Left forelimb (tissue), 1 donor: Measurements from ENCODE around the gene TEKTIP1.

ENCODE experiments used
- DNase-seq: peaks from one replicate; pipeline ENCODE4 v3.0.0-alpha.2; 2018; ENCODE audit warnings: low spot score

Gene TEKTIP1

DNA sequence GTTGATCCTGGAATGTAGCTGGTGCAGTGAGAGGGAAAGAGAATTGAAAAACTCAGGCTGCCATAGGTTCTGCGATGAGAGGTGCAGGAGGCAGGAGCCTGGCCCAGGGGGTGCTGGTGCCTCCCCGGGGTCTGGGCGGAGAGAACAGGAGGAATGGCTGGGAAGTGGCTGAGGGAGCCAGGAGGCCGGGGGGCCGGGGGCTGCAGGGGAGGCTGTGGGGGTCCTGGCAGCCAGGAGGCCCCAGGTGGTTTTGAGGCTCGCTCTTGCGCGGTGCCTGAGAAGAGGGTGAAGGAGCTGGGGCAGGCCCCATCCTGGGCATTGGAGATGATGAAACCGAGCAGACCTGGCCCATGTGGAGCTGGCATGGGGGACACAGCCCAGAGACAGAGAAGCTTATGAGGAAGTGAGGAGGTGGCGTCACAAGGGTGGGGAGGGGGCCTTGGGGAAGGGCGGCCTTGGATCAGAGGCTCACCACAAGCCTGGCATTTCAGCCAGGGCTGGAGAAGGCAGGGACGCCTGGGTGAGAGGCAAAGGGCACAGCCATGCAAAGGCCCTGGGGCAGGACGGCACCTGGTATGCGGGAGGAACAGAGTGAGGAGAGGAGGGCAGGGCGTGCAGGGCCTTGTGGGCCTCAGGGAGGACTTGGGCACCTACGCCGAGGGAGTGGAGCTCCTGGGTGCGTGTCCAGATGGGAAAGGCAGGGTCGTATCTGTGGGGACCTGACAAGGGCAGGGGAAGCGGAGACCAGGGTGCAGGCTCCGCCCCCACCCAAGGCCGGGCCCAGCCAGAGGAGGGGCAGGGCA is 1.3 kb upstream of the TEKTIP1 start:
- no peak for DNase-seq

- DNase-seq = no peak
Measured at GRCh38 chr19:3538258-3538929, 580 bp upstream of the TEKTIP1 start.

DNA sequence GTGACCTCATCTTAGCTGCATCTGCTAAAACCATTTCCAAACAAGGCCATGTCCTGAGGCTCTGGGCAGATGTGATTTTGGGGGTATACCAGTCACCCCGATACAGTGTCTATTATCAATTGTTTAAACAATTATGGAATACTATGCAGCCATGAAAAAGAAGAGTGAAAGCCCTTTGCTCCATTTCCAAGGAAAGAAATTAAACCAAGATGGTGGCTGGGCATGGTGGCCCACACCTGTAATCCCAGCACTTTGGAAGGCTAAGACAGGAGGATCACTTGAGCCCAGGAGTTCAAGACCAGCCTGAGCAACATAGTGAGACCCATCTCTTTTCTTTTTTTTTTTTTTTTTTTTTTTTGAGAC is 763 bp downstream of the TEKTIP1 start:
- no peak for DNase-seq

GRCh38 chr19:3543150-3544057 is 4.4 kb downstream of the TEKTIP1 start:
- DNase-seq = no peak

DNA sequence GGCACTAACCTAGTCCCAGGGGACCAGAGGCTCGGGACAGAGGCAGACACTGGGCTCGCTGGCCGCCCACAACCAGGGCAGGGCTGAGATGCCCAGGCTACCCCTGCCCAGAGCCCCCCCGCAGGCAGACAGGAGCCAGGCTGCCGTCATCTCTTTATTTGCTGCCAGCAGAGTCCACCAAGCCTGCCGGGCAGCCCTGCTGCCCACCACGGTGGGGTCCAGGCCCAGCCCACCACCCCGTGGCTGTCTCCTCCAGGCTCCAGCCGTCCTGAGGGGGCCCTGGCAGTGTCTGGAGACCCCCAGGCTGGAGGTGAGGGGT is 5.0 kb downstream of the TEKTIP1 start:
- DNase-seq = no peak

DNA sequence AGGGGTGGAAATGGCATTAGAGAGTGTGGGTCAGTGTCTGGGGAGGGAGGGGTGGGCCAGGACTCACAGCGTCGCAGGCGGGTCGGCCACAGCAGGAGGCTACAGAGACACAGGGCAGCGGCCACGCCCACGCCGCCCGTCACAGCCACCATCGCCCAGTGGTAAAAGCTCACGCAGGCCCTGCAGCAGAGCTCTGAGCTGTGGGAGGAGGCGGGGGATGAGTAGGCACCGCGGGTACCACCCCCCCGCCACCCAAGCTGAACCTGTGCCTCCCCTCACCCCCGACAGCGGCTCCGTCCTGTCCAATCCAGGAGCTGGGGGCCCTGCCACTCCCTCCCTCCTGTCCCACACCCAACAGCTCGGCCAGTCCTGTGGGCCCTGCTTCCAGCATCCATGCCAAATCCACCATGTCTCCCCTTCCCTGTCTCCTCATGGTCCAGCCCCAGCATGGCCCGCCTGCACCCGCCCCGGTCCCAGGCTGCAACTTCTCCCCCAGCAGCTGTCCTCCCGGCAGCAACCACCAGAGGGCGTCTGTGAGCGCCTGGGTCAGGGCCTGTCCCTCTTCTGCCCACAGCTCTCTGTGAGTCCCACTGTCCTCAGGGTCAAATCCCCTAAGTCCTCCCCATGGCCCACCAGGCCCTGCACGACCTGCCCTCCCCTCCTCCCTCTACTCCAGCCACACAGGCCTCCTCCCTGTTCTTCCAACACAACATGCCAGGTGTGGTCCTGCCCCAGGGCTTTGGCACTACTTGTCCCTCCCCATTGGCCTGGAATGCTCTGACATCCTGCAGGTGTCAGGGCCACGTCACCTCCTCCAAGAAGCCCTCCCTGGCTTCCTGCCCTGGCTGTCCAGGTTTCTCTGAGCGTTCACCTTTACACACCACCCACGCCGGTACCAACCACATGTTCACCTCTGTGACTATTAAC is 6.0 kb downstream of the TEKTIP1 start:
- DNase-seq = no peak

GRCh38 chr19:3545669-3546034 is 6.7 kb downstream of the TEKTIP1 start:
- DNase-seq = no peak

DNA sequence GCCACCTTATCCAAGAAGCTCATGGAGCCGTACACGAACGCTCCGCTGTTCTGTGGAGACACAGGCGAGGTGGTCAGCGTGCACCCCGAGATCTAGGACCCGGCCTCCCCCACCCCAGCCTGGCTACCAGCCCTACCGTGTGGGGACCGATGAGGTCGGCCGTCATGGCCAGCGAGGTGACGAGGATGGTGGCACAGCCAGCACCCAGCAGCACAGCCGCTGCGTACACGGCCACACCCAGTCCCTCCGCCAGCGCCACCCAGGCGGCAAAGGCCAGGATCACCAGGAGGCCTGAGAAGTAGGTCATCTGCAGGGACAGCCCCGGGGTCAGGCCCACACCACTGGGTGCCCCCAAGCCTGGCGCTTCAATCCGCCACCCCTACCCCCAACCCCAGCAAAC is 7.1 kb downstream of the TEKTIP1 start:
- no peak for DNase-seq

DNA sequence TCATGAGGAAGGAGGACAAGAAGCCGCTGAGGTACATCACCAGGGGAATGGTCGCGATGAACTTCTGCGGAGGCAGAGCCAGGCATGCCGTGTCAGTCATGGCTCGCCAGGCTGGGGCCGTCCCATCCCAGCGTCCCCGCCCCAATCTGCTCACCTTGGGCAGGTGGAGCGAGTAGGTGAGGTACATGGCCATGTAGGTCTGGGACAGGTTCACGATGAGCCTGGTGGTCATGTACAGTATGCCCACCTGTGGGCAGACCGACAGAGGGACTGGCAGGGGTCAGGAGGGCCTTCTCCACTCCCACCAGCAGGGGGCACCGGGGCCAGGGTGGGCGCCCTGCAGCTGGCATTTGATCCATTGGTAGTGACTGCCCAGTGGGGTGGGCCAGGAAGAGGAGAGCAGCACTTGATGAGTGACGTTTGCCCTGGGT is 8.3 kb downstream of the TEKTIP1 start:
- no peak for DNase-seq

DNA sequence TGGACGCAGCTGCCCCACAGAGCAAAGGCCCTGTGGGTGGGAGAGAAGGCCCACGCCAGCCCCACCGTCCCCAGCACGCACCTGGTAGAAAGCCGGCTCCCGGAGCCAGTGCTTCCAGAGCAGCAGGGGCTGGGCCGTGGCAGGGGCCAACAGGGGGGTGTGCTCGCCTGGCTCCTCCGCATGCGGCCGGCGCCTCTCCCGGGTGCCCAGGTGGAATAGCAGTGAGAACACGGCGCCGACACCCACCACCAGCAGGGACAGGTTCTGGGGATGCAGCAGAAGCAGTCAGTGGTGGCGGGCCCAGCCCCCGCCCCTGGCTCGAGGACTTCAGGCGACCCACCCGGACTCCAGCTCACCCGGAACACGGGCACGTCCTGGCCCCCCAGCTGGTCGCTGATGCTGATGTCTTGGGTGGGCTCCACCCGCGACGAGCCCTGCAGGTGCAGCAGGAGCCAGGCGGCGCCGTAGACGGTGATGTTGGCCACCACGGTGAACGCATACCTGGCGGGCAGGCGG is 8.9 kb downstream of the TEKTIP1 start:
- no peak for DNase-seq

GRCh38 chr19:3548606-3549005 is 9.6 kb downstream of the TEKTIP1 start:
- no peak for DNase-seq

DNA sequence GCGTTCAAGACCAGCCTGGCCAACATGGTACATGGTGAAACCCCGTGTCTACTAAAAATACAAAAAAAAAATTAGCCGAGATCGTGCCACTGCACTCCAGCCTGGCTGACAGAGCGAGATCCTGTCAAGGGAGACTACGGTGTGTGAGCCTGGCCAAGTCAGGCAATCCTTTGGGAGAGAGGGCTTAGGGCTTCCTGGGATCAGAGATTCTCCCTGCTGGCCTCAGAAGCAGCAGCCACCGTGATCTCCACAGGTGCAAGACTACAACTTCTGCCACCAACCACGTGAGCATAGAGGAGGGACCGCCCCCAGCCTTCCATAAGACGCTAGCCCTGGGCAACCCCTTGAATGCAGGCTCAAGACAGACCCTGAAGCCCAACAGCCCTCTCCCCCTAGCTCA is 10.8 kb downstream of the TEKTIP1 start:
- DNase-seq = no peak

- no peak for DNase-seq
Measured at GRCh38 chr19:3550947-3551791, 12.2 kb downstream of the TEKTIP1 start.

- DNase-seq = no peak
Measured at GRCh38 chr19:3551792-3552095, 12.8 kb downstream of the TEKTIP1 start.

- DNase-seq = no peak
Measured at GRCh38 chr19:3554254-3555083, 15.5 kb downstream of the TEKTIP1 start.

DNA sequence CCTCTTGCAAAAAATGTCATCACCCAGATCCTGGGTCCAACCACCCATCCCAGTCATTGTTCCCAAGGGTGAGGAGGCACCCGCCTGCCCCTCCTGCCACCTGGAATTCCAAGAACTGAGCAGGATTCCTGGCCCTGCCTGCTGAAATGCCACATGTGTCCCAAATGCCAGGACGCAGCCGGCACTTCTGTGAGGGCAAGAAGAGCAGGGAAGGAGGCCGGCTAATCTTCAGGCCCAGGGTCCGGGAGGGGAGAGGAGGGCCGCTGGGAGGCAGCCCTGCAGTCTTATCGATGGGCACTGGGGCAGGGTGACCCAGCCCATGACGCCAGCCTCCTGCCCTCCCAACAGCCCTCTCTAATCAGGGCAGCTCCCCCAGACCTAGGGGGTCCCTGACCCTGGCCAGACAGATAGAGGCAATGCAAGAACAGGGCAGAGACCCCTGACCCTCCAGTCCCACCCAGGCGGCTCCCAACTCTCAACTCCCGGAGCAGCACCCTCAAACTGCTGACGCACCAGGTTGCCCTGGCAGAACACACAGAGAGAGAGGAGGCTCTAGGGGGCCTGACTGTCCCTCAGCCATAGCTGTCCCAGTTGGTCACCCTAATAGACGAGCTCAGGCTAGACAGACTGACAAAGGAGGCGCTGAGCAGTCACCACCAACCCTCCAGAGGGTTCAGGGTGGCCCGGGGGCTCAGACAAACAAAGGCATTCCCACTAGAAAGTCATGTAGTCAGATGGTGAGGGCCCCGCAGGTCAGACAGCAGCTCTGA is 16.9 kb downstream of the TEKTIP1 start:
- no peak for DNase-seq

DNA sequence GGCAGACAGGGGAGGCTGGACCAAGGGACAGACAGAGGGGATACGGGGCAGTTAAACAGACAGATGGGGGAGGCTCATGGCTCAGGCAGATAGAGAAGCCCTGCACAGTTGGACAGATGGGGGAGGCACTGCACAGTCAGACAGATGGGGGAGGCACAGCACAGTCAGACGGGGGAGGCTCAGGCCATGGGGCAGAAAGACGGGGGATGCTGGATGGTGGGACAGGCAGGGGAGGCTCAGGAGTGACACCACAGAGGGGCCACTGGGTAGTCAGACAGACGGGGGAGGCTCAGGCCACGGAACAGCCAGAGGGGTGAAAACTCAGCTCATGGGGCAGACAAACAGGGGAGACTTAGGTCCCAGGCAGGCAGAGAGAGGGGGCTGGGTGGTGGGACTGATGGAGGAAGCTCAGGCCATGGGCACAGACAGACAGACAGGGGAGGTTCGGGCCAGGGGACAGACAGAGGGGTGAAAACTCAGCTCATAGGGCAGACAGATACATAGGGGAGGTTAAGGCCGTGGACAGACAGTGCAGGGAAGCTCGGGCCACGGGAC is 17.5 kb downstream of the TEKTIP1 start:
- DNase-seq = no peak

GRCh38 chr19:3556978-3557460 is 18.0 kb downstream of the TEKTIP1 start:
- no peak for DNase-seq
